Loucy (cell line): Measurements from ENCODE around the gene SLC38A9.

Experiments
- H2AFZ ChIP-seq: fragments of 200-600 bp; sonication (generic); 2 replicates; pipeline ENCODE4 v1.6.0; 2016; ENCODE audit warnings: antibody characterized with exemption, mild to moderate bottlenecking, low read length, moderate library complexity
- H3F3A ChIP-seq: fragments of 200-600 bp; 2 replicates; pipeline ENCODE4 v1.6.0; 2016; ENCODE audit warnings: antibody characterized with exemption, low read depth, mild to moderate bottlenecking
- H3K27me3 ChIP-seq: fragments of 200-600 bp; sonication (generic); 2 replicates; pipeline ENCODE4 v1.6.1; 2014; ENCODE audit warnings: low read length, mild to moderate bottlenecking; ENCODE audit not compliant: insufficient read depth, poor library complexity, severe bottlenecking
- H3K36me3 ChIP-seq: fragments of 200-600 bp; sonication (generic); 2 replicates; pipeline ENCODE4 v1.6.1; 2016; ENCODE audit warnings: low read length; ENCODE audit not compliant: insufficient read depth
- H3K4me1 ChIP-seq: fragments of 200-600 bp; sonication (generic); 2 replicates; pipeline ENCODE4 v1.5.1; 2014; ENCODE audit warnings: low read length, mild to moderate bottlenecking; ENCODE audit not compliant: insufficient read depth, poor library complexity, severe bottlenecking
- H3K4me2 ChIP-seq: fragments of 200-600 bp; sonication (generic); 2 replicates; pipeline ENCODE4 v1.6.0; 2014; ENCODE audit warnings: antibody characterized with exemption, low read length, low read depth, mild to moderate bottlenecking; ENCODE audit not compliant: poor library complexity, severe bottlenecking
- H3K4me3 ChIP-seq: fragments of 200-600 bp; sonication (generic); 2 replicates; pipeline ENCODE4 v1.5.1; 2014; ENCODE audit warnings: low read length, mild to moderate bottlenecking, mixed read lengths; ENCODE audit not compliant: poor library complexity, severe bottlenecking
- H3K79me2 ChIP-seq: fragments of 200-600 bp; sonication (generic); 2 replicates; pipeline ENCODE4 v1.6.1; 2014; ENCODE audit warnings: low read length; ENCODE audit not compliant: insufficient read depth
- H3K9ac ChIP-seq: fragments of 200-600 bp; sonication (generic); 2 replicates; pipeline ENCODE4 v1.6.0; 2014; ENCODE audit warnings: mild to moderate bottlenecking, low read depth, low read length, moderate library complexity; ENCODE audit not compliant: poor library complexity, severe bottlenecking
- H3K9me2 ChIP-seq: fragments of 200-600 bp; sonication (generic); replicated peaks from 2 replicates; pipeline ENCODE4 v1.6.1; 2016; ENCODE audit warnings: low read depth, low read length, mixed read lengths
- H3K9me3 ChIP-seq: fragments of 200-600 bp; sonication (generic); 2 replicates; pipeline ENCODE4 v1.6.1; 2014; ENCODE audit warnings: mild to moderate bottlenecking, antibody characterized with exemption, low read length, low read depth; ENCODE audit not compliant: insufficient read depth
- H4K20me1 ChIP-seq: fragments of 200-600 bp; sonication (generic); 2 replicates; pipeline ENCODE4 v1.6.0; 2014; ENCODE audit warnings: antibody characterized with exemption, low read length, mild to moderate bottlenecking; ENCODE audit not compliant: insufficient read depth, poor library complexity, severe bottlenecking
- EZH2phosphoT487 ChIP-seq: fragments of 200-600 bp; IDR thresholded peaks from 2 replicates; pipeline ENCODE4 v1.6.1; 2018; ENCODE audit warnings: antibody characterized with exemption, mild to moderate bottlenecking, moderate library complexity, borderline replicate concordance
- TF ChIP-seq, protein P1 (sequence below): fragments of 200-600 bp; sonication (generic); conservative IDR thresholded peaks from 2 replicates; pipeline ENCODE4 v1.5.1; 2014; ENCODE audit warnings: mild to moderate bottlenecking, antibody characterized with exemption, low read length

Gene SLC38A9

DNA sequence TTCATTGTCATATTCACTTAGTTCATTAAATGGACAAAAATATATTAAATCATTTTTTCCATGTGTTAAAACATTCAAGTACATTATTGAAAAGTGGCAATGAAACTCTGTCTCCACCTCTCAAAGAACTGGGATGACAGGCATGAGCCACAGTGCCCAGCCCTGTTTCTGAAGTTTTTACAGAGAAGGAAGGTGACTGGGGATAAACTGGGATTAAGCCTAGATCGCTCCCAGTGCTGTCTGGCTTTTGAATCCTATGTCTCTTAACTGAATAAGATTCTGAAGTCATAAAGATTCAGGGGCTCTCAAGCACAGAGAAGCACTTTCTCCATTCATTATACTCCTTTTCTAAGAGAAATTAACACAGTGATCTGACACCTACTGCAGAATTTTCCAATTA, 88.3 kb downstream of the SLC38A9 start:
- H3K4me1 ChIP-seq = no peaks in the 10 kb centered on the region
- no peak overlapping the region for H3K4me3 ChIP-seq
- H3K27me3 ChIP-seq = no peaks in the 10 kb centered on the region
- H3K4me2 ChIP-seq = no peak overlapping the region
- TF ChIP-seq EZH2phosphoT487 = no peak
- TF ChIP-seq, protein P1, sequence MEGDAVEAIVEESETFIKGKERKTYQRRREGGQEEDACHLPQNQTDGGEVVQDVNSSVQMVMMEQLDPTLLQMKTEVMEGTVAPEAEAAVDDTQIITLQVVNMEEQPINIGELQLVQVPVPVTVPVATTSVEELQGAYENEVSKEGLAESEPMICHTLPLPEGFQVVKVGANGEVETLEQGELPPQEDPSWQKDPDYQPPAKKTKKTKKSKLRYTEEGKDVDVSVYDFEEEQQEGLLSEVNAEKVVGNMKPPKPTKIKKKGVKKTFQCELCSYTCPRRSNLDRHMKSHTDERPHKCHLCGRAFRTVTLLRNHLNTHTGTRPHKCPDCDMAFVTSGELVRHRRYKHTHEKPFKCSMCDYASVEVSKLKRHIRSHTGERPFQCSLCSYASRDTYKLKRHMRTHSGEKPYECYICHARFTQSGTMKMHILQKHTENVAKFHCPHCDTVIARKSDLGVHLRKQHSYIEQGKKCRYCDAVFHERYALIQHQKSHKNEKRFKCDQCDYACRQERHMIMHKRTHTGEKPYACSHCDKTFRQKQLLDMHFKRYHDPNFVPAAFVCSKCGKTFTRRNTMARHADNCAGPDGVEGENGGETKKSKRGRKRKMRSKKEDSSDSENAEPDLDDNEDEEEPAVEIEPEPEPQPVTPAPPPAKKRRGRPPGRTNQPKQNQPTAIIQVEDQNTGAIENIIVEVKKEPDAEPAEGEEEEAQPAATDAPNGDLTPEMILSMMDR = no peak
- H3K36me3 ChIP-seq = no peaks in the 10 kb centered on the region
- H4K20me1 ChIP-seq = no peaks in the 10 kb centered on the region
- no peaks in the 10 kb centered on the region for H3K9me2 ChIP-seq
- H2AFZ ChIP-seq = no peak overlapping the region
- H3K9ac ChIP-seq = no peak overlapping the region
- H3F3A ChIP-seq = no peaks in the 10 kb centered on the region
- H3K79me2 ChIP-seq = no peaks in the 10 kb centered on the region
- no peaks in the 10 kb centered on the region for H3K9me3 ChIP-seq

DNA sequence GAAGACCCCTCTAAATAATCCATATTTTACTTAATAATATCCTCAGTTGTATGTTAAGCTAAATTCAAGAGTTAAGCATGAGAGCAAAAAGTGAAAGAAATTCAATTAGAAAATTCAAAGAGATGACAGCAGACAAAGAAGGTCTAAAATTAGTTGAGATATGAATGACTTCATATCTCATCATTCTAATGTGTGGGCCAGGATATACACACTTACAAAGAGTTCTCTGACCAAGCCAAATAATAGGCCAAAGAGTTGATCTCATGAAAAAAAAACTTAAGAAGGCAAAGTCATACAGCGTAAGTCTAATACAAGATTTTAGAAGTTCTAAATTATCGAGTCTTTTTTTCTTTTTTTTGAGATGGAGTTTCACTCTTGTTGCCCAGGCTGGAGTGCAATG, 89.7 kb downstream of the SLC38A9 start:
- no peaks in the 10 kb centered on the region for H3K9me3 ChIP-seq
- no peak overlapping the region for H3K9ac ChIP-seq
- no peak overlapping the region for H3K4me2 ChIP-seq
- no peak overlapping the region for H2AFZ ChIP-seq
- no peak overlapping the region for H3K4me3 ChIP-seq
- no peak for TF ChIP-seq EZH2phosphoT487
- TF ChIP-seq, protein P1 = no peak
- H3K27me3 ChIP-seq = no peaks in the 10 kb centered on the region
- no peaks in the 10 kb centered on the region for H3F3A ChIP-seq
- H3K4me1 ChIP-seq = no peaks in the 10 kb centered on the region
- H3K9me2 ChIP-seq = no peaks in the 10 kb centered on the region
- H3K36me3 ChIP-seq = no peaks in the 10 kb centered on the region
- H3K79me2 ChIP-seq = no peaks in the 10 kb centered on the region
- H4K20me1 ChIP-seq = no peaks in the 10 kb centered on the region

DNA sequence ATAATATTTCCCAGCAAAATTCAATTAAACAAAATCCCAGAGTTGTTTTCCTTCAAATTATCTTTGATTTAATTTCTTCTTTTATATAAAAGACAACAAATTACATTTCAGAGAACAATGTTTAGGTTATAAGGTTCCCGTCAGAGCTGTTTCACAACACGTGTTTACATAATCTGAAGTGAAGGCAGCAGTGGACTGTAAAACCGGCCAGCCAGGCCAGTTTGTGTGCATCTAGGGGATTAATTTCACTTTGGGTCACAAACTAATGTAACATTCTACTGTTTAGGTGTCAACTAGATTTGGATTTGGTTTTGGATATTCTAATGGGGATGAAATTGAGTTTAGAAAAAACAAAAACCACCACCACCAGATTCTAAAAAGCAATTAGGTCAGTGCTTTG, 90.9 kb downstream of the SLC38A9 start:
- H4K20me1 ChIP-seq = no peaks in the 10 kb centered on the region
- H3K4me2 ChIP-seq = no peak overlapping the region
- TF ChIP-seq, protein P1 = no peak
- no peak for TF ChIP-seq EZH2phosphoT487
- no peak overlapping the region for H3K4me3 ChIP-seq
- H3K4me1 ChIP-seq = no peaks in the 10 kb centered on the region
- no peaks in the 10 kb centered on the region for H3K36me3 ChIP-seq
- no peaks in the 10 kb centered on the region for H3F3A ChIP-seq
- no peaks in the 10 kb centered on the region for H3K27me3 ChIP-seq
- no peak overlapping the region for H3K9ac ChIP-seq
- H2AFZ ChIP-seq = no peak overlapping the region
- H3K9me3 ChIP-seq = no peaks in the 10 kb centered on the region
- no peaks in the 10 kb centered on the region for H3K9me2 ChIP-seq
- no peaks in the 10 kb centered on the region for H3K79me2 ChIP-seq
